K562 (cell line): ENCODE data around the gene FBP1. TPM values are rescaled to one million over a fixed set of nuclear protein-coding genes. Genes with fewer than 3 reads are reported as not detected.

Source experiments
- FOXA1 ChIP-seq: fragments of 450-650 bp; IDR thresholded peaks from 2 replicates; pipeline ENCODE4 v1.6.1; 2016; ENCODE audit warnings: mild to moderate bottlenecking, borderline replicate concordance
- MTA3 ChIP-seq: fragments of 450-650 bp; formaldehyde crosslinking; IDR thresholded peaks from 2 replicates; pipeline ENCODE4 v1.6.1; 2017; ENCODE audit warnings: mild to moderate bottlenecking, borderline replicate concordance
- PHF21A ChIP-seq: fragments of 450-650 bp; IDR thresholded peaks from 2 replicates; pipeline ENCODE4 v1.6.1; 2017; ENCODE audit warnings: low read depth, borderline replicate concordance
- PHF8 ChIP-seq: fragments of 200-600 bp; sonication (generic); IDR thresholded peaks from 2 replicates; pipeline ENCODE4 v1.6.1; 2012; ENCODE audit warnings: mixed run types, mild to moderate bottlenecking, inconsistent platforms, low read length, moderate library complexity, borderline replicate concordance
- TARDBP ChIP-seq: fragments of 450-650 bp; IDR thresholded peaks from 2 replicates; pipeline ENCODE4 v1.6.1; 2016
- ZHX1 ChIP-seq: fragments of 150-350 bp; conservative IDR thresholded peaks from 2 replicates; pipeline ENCODE4 v1.6.1; 2014; ENCODE audit warnings: low read length
- ZNF124 ChIP-seq: sonication (generic); formaldehyde crosslinking; IDR thresholded peaks from 2 replicates; pipeline ENCODE4 v1.8.1; 2022; ENCODE audit warnings: missing genetic modification reagents
- ZNF318 ChIP-seq, 2 experiments: fragments of 450-650 bp; IDR thresholded peaks; 2 replicates each; pipeline ENCODE4 v1.6.1; 2016; ENCODE audit warnings: mild to moderate bottlenecking in 2 of 2, borderline replicate concordance in 1 of 2, low read depth in 1 of 2, moderate library complexity in 1 of 2
- ZNF609 ChIP-seq: sonication (generic); formaldehyde crosslinking; IDR thresholded peaks from 2 replicates; pipeline ENCODE4 v1.8.1; 2023; ENCODE audit warnings: missing genetic modification reagents, mild to moderate bottlenecking, borderline replicate concordance
- polyA plus RNA-seq, 8 experiments: library from polyadenylated mRNA; depleted of rRNA in 4 of 8; stranded (reverse) in 5 of 8; unstranded in 3 of 8; fragments of >200 nt; fragmentation: Nextera tagmentation in 2 of 8; fragmentation: Illumina TruSeq in 1 of 8; extraction: Ambion mirVana in 2 of 8; extraction: Trizol in 1 of 8; gene quantifications; 2 replicates each; pipeline versions ENCODE4 v1.2.1 to v1.2.3, GENCODE V29; 2011 to 2014; ENCODE audit warnings: inconsistent platforms in 1 of 8, missing spikeins in 1 of 8
- total RNA-seq, 7 experiments: library from RNA; depleted of rRNA in 6 of 7; stranded (reverse); fragments of >200 nt in 6 of 7; fragmentation: Illumina TruSeq in 2 of 7; extraction: Trizol in 2 of 7; gene quantifications; 2 replicates each; pipeline versions ENCODE4 v1.2.1 to v1.2.3, GENCODE V29; 2011 to 2021; ENCODE audit warnings: low replicate concordance in 1 of 7

The FBP1 gene
- total and polyA plus RNA-seq, 9 of the 15 experiments (the other 6 are each of a cell fraction or from before 2014, with no cell fraction given): 0.24 TPM; not detected in 8

GRCh38 chr9:94668928-94669729, 29.8 kb upstream of the FBP1 start (continued):
- TF ChIP-seq ZNF318 (IDR thresholded peaks at IDR 0.05; ENCODE audit: borderline replicate concordance in 1 of 2, low read depth in 1 of 2) (no peak), FOXA1 (no peak), ZNF124 (CRISPR knock-in tag) (no peak), ZNF609 (CRISPR knock-in tag) (no peak), PHF21A (no peak), PHF8 (no peak), TARDBP (no peak), ZHX1 (no peak), MTA3 (0 out of 2 replicates have a peak, but pooled peaks have one; percentile 50)
